H1 (cell line): ENCODE data around the gene TTC31. TPM values are rescaled to one million over a fixed set of nuclear protein-coding genes. Genes with fewer than 3 reads are reported as not detected.

ENCODE experiments used
- KDM1A ChIP-seq: fragments of 200-600, 300-600 bp; sonication (generic); IDR thresholded peaks from 2 replicates; pipeline ENCODE4 v1.7.1; 2016; ENCODE audit warnings: mild to moderate bottlenecking, low read length, borderline replicate concordance
- POU5F1 ChIP-seq: IDR thresholded peaks from 2 replicates; pipeline ENCODE4 v1.6.1; 2011; ENCODE audit warnings: low read depth, mild to moderate bottlenecking, low read length, moderate library complexity
- polyA plus RNA-seq, 7 experiments: library from polyadenylated mRNA; depleted of rRNA in 3 of 7; stranded (reverse) in 5 of 7; unstranded in 2 of 7; fragments of >200 nt in 5 of 7; fragments of 200-250 nt in 2 of 7; gene quantifications; 1 replicate in 5 of 7; 2 replicates in 1 of 7; 4 replicates in 1 of 7; pipeline versions ENCODE4 v1.2.1 to v1.2.3, GENCODE V29; 2011 to 2013; ENCODE audit warnings: missing spikeins in 2 of 7, mixed read lengths in 2 of 7
- total RNA-seq: library from RNA; stranded (reverse); fragmentation: NEBNext Ultra II Directional; extraction: Animal tissue kit (Norgen Biotek cat#: 25700); gene quantifications from 2 replicates; pipeline ENCODE4 v1.2.1, GENCODE V29; 2021
- TF ChIP-seq, protein P1 (sequence below): fragments of 300-600 bp; sonication (generic); IDR thresholded peaks from 2 replicates; pipeline ENCODE4 v1.7.1; 2012; ENCODE audit warnings: low read length, moderate library complexity, mild to moderate bottlenecking, inconsistent platforms; ENCODE audit not compliant: insufficient replicate concordance

TTC31 gene
- total and polyA plus RNA-seq, 2 of the 8 experiments (the other 6 are each of a cell fraction or from before 2014, with no cell fraction given), result 28.8 to 29.9 TPM

DNA sequence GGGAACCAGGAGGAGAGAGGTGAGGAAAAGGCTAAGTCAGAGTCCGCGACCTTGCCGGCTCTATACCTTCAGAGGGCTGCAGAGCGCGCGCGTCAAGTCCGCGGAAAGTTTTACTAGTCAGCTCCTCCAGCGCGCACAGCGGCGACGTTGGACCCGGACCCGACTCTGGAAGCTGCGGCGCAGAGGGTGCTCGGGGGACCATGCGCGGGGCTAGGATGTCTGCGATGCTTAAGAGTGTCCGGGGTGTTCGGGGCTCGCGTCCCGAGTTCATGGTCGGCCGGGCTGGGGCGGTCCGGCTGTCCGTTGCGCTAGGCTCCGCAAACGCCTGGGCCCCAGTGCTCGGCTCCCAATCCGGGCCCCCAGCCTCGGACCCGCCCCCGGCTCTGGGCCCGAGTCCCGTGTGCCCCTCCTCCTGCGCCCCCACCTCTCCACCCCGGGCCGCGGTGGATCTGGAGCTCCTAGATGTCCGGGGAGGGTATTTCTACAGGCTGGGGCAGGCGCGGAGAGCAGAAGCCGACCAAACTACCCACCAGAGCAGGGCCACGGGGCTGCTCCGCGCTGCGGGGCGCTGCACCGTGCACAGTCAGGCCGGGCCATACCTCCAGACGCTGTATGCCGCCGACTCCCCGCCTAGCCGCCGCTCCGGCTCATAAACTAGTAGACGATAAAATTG, 16.5 kb downstream of the TTC31 start, which contains the start of gene LBX2 (continued):
- TF ChIP-seq, protein P1, sequence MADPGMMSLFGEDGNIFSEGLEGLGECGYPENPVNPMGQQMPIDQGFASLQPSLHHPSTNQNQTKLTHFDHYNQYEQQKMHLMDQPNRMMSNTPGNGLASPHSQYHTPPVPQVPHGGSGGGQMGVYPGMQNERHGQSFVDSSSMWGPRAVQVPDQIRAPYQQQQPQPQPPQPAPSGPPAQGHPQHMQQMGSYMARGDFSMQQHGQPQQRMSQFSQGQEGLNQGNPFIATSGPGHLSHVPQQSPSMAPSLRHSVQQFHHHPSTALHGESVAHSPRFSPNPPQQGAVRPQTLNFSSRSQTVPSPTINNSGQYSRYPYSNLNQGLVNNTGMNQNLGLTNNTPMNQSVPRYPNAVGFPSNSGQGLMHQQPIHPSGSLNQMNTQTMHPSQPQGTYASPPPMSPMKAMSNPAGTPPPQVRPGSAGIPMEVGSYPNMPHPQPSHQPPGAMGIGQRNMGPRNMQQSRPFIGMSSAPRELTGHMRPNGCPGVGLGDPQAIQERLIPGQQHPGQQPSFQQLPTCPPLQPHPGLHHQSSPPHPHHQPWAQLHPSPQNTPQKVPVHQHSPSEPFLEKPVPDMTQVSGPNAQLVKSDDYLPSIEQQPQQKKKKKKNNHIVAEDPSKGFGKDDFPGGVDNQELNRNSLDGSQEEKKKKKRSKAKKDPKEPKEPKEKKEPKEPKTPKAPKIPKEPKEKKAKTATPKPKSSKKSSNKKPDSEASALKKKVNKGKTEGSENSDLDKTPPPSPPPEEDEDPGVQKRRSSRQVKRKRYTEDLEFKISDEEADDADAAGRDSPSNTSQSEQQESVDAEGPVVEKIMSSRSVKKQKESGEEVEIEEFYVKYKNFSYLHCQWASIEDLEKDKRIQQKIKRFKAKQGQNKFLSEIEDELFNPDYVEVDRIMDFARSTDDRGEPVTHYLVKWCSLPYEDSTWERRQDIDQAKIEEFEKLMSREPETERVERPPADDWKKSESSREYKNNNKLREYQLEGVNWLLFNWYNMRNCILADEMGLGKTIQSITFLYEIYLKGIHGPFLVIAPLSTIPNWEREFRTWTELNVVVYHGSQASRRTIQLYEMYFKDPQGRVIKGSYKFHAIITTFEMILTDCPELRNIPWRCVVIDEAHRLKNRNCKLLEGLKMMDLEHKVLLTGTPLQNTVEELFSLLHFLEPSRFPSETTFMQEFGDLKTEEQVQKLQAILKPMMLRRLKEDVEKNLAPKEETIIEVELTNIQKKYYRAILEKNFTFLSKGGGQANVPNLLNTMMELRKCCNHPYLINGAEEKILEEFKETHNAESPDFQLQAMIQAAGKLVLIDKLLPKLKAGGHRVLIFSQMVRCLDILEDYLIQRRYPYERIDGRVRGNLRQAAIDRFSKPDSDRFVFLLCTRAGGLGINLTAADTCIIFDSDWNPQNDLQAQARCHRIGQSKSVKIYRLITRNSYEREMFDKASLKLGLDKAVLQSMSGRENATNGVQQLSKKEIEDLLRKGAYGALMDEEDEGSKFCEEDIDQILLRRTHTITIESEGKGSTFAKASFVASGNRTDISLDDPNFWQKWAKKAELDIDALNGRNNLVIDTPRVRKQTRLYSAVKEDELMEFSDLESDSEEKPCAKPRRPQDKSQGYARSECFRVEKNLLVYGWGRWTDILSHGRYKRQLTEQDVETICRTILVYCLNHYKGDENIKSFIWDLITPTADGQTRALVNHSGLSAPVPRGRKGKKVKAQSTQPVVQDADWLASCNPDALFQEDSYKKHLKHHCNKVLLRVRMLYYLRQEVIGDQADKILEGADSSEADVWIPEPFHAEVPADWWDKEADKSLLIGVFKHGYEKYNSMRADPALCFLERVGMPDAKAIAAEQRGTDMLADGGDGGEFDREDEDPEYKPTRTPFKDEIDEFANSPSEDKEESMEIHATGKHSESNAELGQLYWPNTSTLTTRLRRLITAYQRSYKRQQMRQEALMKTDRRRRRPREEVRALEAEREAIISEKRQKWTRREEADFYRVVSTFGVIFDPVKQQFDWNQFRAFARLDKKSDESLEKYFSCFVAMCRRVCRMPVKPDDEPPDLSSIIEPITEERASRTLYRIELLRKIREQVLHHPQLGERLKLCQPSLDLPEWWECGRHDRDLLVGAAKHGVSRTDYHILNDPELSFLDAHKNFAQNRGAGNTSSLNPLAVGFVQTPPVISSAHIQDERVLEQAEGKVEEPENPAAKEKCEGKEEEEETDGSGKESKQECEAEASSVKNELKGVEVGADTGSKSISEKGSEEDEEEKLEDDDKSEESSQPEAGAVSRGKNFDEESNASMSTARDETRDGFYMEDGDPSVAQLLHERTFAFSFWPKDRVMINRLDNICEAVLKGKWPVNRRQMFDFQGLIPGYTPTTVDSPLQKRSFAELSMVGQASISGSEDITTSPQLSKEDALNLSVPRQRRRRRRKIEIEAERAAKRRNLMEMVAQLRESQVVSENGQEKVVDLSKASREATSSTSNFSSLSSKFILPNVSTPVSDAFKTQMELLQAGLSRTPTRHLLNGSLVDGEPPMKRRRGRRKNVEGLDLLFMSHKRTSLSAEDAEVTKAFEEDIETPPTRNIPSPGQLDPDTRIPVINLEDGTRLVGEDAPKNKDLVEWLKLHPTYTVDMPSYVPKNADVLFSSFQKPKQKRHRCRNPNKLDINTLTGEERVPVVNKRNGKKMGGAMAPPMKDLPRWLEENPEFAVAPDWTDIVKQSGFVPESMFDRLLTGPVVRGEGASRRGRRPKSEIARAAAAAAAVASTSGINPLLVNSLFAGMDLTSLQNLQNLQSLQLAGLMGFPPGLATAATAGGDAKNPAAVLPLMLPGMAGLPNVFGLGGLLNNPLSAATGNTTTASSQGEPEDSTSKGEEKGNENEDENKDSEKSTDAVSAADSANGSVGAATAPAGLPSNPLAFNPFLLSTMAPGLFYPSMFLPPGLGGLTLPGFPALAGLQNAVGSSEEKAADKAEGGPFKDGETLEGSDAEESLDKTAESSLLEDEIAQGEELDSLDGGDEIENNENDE, result no peak
- TF ChIP-seq POU5F1 (no peak), KDM1A (no peak)
